Measurements from ENCODE around the gene GPSM1. TPM values are rescaled to one million over a fixed set of nuclear protein-coding genes. Genes with fewer than 3 reads are reported as not detected.

Gene GPSM1
- total RNA-seq, 1 donor from 2014 or later = 31.7 TPM

- H3K4me1 Mint-ChIP-seq (ENCODE audit: unreplicated experiment) = peaks cover 4% of the 10 kb centered on the region
- H3K27ac Mint-ChIP-seq (ENCODE audit: unreplicated experiment) = no peak overlapping the region
- H3K27me3 Mint-ChIP-seq (ENCODE audit: unreplicated experiment) = peaks cover 9% of the 10 kb centered on the region
- TF ChIP-seq CTCF (IDR thresholded peaks at IDR 0.05; ENCODE audit: unreplicated experiment) = no peak
- DNase-seq (ENCODE audit: low spot score) = no peak
- H3K9me3 Mint-ChIP-seq (ENCODE audit: unreplicated experiment) = no peaks in the 10 kb centered on the region
- H3K36me3 Mint-ChIP-seq (ENCODE audit: low read depth, unreplicated experiment) = no peaks in the 10 kb centered on the region
- no peak overlapping the region for H3K4me3 Mint-ChIP-seq (ENCODE audit: unreplicated experiment)
These were observed 1.1 kb upstream of the GPSM1 start for GRCh38 chr9:136326061-136326760.

- no peak for TF ChIP-seq CTCF (IDR thresholded peaks at IDR 0.05; ENCODE audit: unreplicated experiment)
- H3K4me3 Mint-ChIP-seq (ENCODE audit: unreplicated experiment) = no peak overlapping the region
- no peaks in the 10 kb centered on the region for H3K9me3 Mint-ChIP-seq (ENCODE audit: unreplicated experiment)
- H3K36me3 Mint-ChIP-seq (ENCODE audit: low read depth, unreplicated experiment) = no peaks in the 10 kb centered on the region
- H3K27ac Mint-ChIP-seq (ENCODE audit: unreplicated experiment) = no peak overlapping the region
- peaks cover 4% of the 10 kb centered on the region for H3K4me1 Mint-ChIP-seq (ENCODE audit: unreplicated experiment)
- DNase-seq (ENCODE audit: low spot score) = no peak
- peaks cover 9% of the 10 kb centered on the region for H3K27me3 Mint-ChIP-seq (ENCODE audit: unreplicated experiment)
These were observed 507 bp upstream of the GPSM1 start for GRCh38 chr9:136326761-136327303.

- no peaks in the 10 kb centered on the region for H3K9me3 Mint-ChIP-seq (ENCODE audit: unreplicated experiment)
- H3K4me1 Mint-ChIP-seq (ENCODE audit: unreplicated experiment) = peaks cover 4% of the 10 kb centered on the region
- H3K27me3 Mint-ChIP-seq (ENCODE audit: unreplicated experiment) = peaks cover 9% of the 10 kb centered on the region
- no peak overlapping the region for H3K27ac Mint-ChIP-seq (ENCODE audit: unreplicated experiment)
- no peak overlapping the region for H3K4me3 Mint-ChIP-seq (ENCODE audit: unreplicated experiment)
- TF ChIP-seq CTCF (IDR thresholded peaks at IDR 0.05; ENCODE audit: unreplicated experiment) = no peak
- DNase-seq (ENCODE audit: low spot score) = no peak
- no peaks in the 10 kb centered on the region for H3K36me3 Mint-ChIP-seq (ENCODE audit: low read depth, unreplicated experiment)
These were observed 777 bp downstream of the GPSM1 start for GRCh38 chr9:136328011-136328621.

- DNase-seq (ENCODE audit: low spot score) = no peak
- Mint-ChIP-seq H3K27ac (ENCODE audit: unreplicated experiment) (no peak overlapping the region), H3K4me3 (ENCODE audit: unreplicated experiment) (peak overlapping the region; percentile 73), H3K36me3 (ENCODE audit: low read depth, unreplicated experiment) (no peaks in the 10 kb centered on the region), H3K27me3 (ENCODE audit: unreplicated experiment) (peaks cover 7% of the 10 kb centered on the region), H3K4me1 (ENCODE audit: unreplicated experiment) (peaks cover 4% of the 10 kb centered on the region), H3K9me3 (ENCODE audit: unreplicated experiment) (no peaks in the 10 kb centered on the region)
- no peak for TF ChIP-seq CTCF (IDR thresholded peaks at IDR 0.05; ENCODE audit: unreplicated experiment)
These were observed 1.3 kb downstream of the GPSM1 start for GRCh38 chr9:136328622-136329041.

GRCh38 chr9:136329211-136329627 is 1.9 kb downstream of the GPSM1 start:
- Mint-ChIP-seq H3K4me3 (ENCODE audit: unreplicated experiment) (no peak overlapping the region), H3K9me3 (ENCODE audit: unreplicated experiment) (no peaks in the 10 kb centered on the region), H3K4me1 (ENCODE audit: unreplicated experiment) (peaks cover 4% of the 10 kb centered on the region), H3K27me3 (ENCODE audit: unreplicated experiment) (peaks cover 4% of the 10 kb centered on the region), H3K36me3 (ENCODE audit: low read depth, unreplicated experiment) (no peaks in the 10 kb centered on the region), H3K27ac (ENCODE audit: unreplicated experiment) (no peak overlapping the region)
- TF ChIP-seq CTCF (IDR thresholded peaks at IDR 0.05; ENCODE audit: unreplicated experiment) = no peak
- DNase-seq (ENCODE audit: low spot score) = no peak
